A673 (cell line): ENCODE measurements around the gene TRIM8. TPM values are rescaled to one million over a fixed set of nuclear protein-coding genes. Genes with fewer than 3 reads are reported as not detected.

Experiments used
- Bru-seq: library from RNA; stranded (reverse); fragments of 400-500 nt; gene quantifications from one replicate; lab custom pipeline; 2021; lab: Mats Ljungman, UMichigan
- BruChase-seq, 2 experiments: library from RNA; stranded (reverse); fragments of 400-500 nt; gene quantifications; one replicate each; lab custom pipeline; 2021; lab: Mats Ljungman, UMichigan
- BruUV-seq: library from RNA; stranded (reverse); fragments of 400-500 nt; replicated peaks from 2 replicates; lab custom pipeline; 2021; lab: Mats Ljungman, UMichigan
- CTCF ChIA-PET: fragments of 300-600 bp; sonication (Branson Sonifier 250); formaldehyde crosslinking; loops from one replicate; lab custom pipeline; 2022; ENCODE audit warnings: antibody characterized with exemption; lab: Charles Lee
- POLR2A ChIA-PET: fragments of 300-600 bp; sonication (Branson Sonifier 250); formaldehyde crosslinking; loops from one replicate; lab custom pipeline; 2022; ENCODE audit warnings: antibody characterized with exemption; ENCODE audit not compliant: low non-redundant PET; lab: Charles Lee
- DNase-seq: peaks from one replicate; pipeline ENCODE4 v3.0.0-alpha.2; 2015; ENCODE audit warnings: low spot score
- H3K27ac ChIP-seq: fragments of 200-600 bp; sonication (generic); 2 replicates; pipeline ENCODE4 v1.5.1; 2016; ENCODE audit warnings: mixed run types, low read depth, mild to moderate bottlenecking, mixed read lengths, antibody characterized with exemption, low read length; ENCODE audit not compliant: poor library complexity, severe bottlenecking
- H3K27me3 ChIP-seq: fragments of 200-600 bp; sonication (generic); replicated peaks from 2 replicates; pipeline ENCODE4 v1.6.1; 2017; ENCODE audit warnings: mixed run types, low read depth, mild to moderate bottlenecking, mixed read lengths, antibody characterized with exemption, low read length; ENCODE audit not compliant: insufficient read depth, poor library complexity
- H3K36me3 ChIP-seq: fragments of 200-600 bp; sonication (generic); 2 replicates; pipeline ENCODE4 v1.6.1; 2016; ENCODE audit warnings: mixed run types, mild to moderate bottlenecking, mixed read lengths, antibody characterized with exemption, low read length; ENCODE audit not compliant: insufficient read depth, poor library complexity, severe bottlenecking
- H3K4me1 ChIP-seq: fragments of 200-600 bp; sonication (generic); 2 replicates; pipeline ENCODE4 v1.6.1; 2017; ENCODE audit warnings: mixed run types, mild to moderate bottlenecking, mixed read lengths, antibody characterized with exemption, low read length; ENCODE audit not compliant: insufficient read depth, poor library complexity, severe bottlenecking
- H3K4me3 ChIP-seq: fragments of 200-600 bp; sonication (generic); 2 replicates; pipeline ENCODE4 v1.5.1; 2016; ENCODE audit warnings: low read depth, mixed run types, mild to moderate bottlenecking, mixed read lengths, low read length; ENCODE audit not compliant: poor library complexity, severe bottlenecking
- H3K9me3 ChIP-seq: fragments of 200-600 bp; sonication (generic); 2 replicates; pipeline ENCODE4 v1.6.1; 2016; ENCODE audit warnings: mixed run types, low read depth, mild to moderate bottlenecking, mixed read lengths, antibody characterized with exemption, low read length; ENCODE audit not compliant: poor library complexity, severe bottlenecking
- EZH2 ChIP-seq: fragments of 200-600 bp; sonication (generic); IDR thresholded peaks from 2 replicates; pipeline ENCODE4 v1.6.1; 2017; ENCODE audit warnings: borderline replicate concordance, low read depth, mild to moderate bottlenecking, mixed read lengths, antibody characterized with exemption, low read length; ENCODE audit not compliant: poor library complexity, severe bottlenecking
- intact Hi-C: fragments of 100-400 bp; cut with micrococcal nuclease; formaldehyde crosslinking; loops from one replicate; pipeline ENCODE4 v1.10.0; 2022; ENCODE audit not compliant: unreplicated experiment
- long read RNA-seq: library from polyadenylated mRNA; stranded (forward); transcript quantifications from one replicate; pipeline ENCODE4 v2.0.0, GENCODE V29; 2022
- total RNA-seq: library from RNA; stranded (reverse); gene quantifications from 2 replicates; pipeline ENCODE4 v1.2.3, GENCODE V29; 2021
- TF ChIP-seq, protein P1 (sequence below): fragments of 300-800, 200-600 bp; sonication (generic); conservative IDR thresholded peaks from 2 replicates; pipeline ENCODE4 v1.5.1; 2017; ENCODE audit warnings: low read depth, mild to moderate bottlenecking, antibody characterized with exemption, low read length, moderate library complexity, mixed read lengths

Gene TRIM8, protein sequence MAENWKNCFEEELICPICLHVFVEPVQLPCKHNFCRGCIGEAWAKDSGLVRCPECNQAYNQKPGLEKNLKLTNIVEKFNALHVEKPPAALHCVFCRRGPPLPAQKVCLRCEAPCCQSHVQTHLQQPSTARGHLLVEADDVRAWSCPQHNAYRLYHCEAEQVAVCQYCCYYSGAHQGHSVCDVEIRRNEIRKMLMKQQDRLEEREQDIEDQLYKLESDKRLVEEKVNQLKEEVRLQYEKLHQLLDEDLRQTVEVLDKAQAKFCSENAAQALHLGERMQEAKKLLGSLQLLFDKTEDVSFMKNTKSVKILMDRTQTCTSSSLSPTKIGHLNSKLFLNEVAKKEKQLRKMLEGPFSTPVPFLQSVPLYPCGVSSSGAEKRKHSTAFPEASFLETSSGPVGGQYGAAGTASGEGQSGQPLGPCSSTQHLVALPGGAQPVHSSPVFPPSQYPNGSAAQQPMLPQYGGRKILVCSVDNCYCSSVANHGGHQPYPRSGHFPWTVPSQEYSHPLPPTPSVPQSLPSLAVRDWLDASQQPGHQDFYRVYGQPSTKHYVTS
- total RNA-seq (29.4 and 32.0 TPM in 2 replicates), Bru-seq, nascent RNA (percentile 56 among the genes with signal in this experiment), BruChase-seq, experiment 1, labeled RNA remaining after a 2-hour chase (percentile 68 among the genes with signal in this experiment), BruChase-seq, experiment 2, labeled RNA remaining after a 6-hour chase (percentile 73 among the genes with signal in this experiment)
- long read RNA-seq, full-length matches to known transcripts, result 71 of 105 reads
- long read RNA-seq, partial matches to known transcripts, result 29 of 105 reads
- long read RNA-seq, other reads (novel, unspliced or antisense), result 5 of 105 reads

DNA sequence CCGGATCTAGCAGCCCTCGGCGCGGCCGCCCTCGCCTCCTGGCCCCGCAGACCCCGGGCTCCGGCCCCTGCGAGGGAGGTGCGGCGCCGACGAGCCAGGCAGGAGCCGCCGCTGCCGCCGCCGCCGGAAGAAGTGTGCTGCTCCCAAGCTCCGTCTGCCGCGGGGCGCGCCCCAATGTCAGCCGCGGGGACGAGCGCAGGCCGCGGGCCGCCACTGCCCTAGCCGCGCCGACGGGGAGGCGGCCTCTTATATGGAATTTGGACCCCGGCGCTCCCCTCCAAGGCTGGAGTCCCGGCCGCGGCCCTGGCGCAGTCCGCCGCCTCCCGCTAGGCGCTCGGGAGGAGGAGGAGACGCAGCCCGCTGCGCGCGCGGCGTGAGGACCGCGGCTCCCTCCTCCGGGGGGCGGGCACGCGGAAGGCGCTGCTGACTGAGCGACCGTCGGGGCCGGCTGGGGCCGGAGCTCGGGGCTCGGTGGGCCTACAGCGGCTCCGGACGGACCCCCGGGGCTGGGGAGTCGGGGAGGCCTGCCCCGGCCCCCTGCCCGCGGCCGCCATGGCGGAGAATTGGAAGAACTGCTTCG is at the start of gene TRIM8:
TRIM8 (plus strand) TSS at position 414 of the 580 bp plus-strand sequence; CDS start at position 553, 139 bp downstream.
- H3K9me3 ChIP-seq, result no peaks in the 10 kb centered on the region
- H3K4me3 ChIP-seq, result peak within 1 kb of the TSS; percentile 96
- no peaks in the 10 kb centered on the region for H3K36me3 ChIP-seq
- no TSS peak for BruUV-seq
- intact Hi-C loops, result loop anchor here (10.0 kb wide), 1 partner anchor 249 kb away; the partner anchor contains the start of gene NFKB2
- no peaks in the 10 kb centered on the region for H3K27me3 ChIP-seq
- POLR2A ChIA-PET, result interaction anchor here (0.7 kb wide), 1 partner anchor 348 kb away, joined by 5 read pairs; no protein-coding TSS in a partner anchor
- no peak for TF ChIP-seq EZH2
- TF ChIP-seq, protein P1, sequence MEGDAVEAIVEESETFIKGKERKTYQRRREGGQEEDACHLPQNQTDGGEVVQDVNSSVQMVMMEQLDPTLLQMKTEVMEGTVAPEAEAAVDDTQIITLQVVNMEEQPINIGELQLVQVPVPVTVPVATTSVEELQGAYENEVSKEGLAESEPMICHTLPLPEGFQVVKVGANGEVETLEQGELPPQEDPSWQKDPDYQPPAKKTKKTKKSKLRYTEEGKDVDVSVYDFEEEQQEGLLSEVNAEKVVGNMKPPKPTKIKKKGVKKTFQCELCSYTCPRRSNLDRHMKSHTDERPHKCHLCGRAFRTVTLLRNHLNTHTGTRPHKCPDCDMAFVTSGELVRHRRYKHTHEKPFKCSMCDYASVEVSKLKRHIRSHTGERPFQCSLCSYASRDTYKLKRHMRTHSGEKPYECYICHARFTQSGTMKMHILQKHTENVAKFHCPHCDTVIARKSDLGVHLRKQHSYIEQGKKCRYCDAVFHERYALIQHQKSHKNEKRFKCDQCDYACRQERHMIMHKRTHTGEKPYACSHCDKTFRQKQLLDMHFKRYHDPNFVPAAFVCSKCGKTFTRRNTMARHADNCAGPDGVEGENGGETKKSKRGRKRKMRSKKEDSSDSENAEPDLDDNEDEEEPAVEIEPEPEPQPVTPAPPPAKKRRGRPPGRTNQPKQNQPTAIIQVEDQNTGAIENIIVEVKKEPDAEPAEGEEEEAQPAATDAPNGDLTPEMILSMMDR, result no peak
- H3K27ac ChIP-seq, result peak within 1 kb of the TSS; percentile 88
- H3K4me1 ChIP-seq, result peaks cover 14% of the 10 kb centered on the region
- DNase-seq, result peak; percentile 80
- CTCF ChIA-PET, result interaction anchor here (0.6 to 0.8 kb wide), 2 partner anchors 110 to 140 kb away, joined by 3 to 4 read pairs; partner anchors contain the start of gene SUFU

DNA sequence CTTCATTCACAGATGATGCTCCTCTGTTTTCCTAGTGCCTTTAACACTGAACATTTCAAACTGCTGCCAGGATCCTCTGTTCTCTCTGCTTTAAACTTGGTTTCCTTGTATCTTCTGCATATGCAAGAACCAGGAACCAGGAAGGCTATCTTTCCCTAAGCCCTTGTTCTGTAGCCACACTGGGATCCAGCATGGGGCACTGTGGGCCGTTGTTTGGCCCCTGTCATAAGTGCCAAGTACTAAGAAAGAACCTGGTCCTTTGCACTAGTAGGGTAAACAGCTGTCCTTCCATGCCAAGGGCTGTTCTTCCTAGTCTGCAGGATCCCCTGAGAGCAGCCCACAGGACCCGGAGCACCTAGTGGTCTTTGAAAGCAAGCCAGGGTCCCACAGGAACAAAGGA is 49.0 kb upstream of the TRIM8 start:
- H3K4me3 ChIP-seq, result no peak overlapping the region
- no peaks in the 10 kb centered on the region for H3K27me3 ChIP-seq
- H3K4me1 ChIP-seq, result no peaks in the 10 kb centered on the region
- H3K36me3 ChIP-seq, result no peaks in the 10 kb centered on the region
- CTCF ChIA-PET, result no interaction called here
- no peaks in the 10 kb centered on the region for H3K9me3 ChIP-seq
- DNase-seq, result no peak
- BruUV-seq, result no TSS peak
- peak overlapping the region; percentile 22 for H3K27ac ChIP-seq
- intact Hi-C loops, result loop anchor here (5.0 kb wide), 1 partner anchor 93 kb away; the partner anchor contains the start of genes ACTR1A and SUFU
- POLR2A ChIA-PET, result no interaction called here
- TF ChIP-seq, protein P1, result no peak
- no peak for TF ChIP-seq EZH2

DNA sequence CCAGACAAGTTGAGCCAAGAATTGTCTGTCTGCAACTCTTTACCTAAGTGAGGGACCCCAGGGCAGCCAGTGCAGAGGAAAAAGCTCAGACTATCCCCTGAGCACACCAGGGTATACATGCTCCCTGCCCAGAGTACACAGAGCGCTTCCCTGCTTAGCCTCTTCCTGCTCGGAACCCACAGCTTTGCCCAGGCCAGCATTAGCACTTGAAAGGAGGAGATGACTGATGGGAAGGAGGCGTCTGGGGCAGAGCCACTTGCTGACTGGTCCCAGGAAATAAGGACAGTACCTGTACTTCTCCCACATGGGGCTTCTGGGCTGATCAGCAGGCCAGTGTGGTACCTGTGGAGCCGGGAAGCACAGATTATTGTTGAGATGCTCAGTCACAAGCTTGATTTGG is 48.4 kb upstream of the TRIM8 start:
- Histone ChIP-seq H3K27ac (no peak overlapping the region), H3K4me3 (no peak overlapping the region)

More for the DNA sequence above, 48.4 kb upstream of the TRIM8 start:
- ChIA-PET POLR2A (no interaction called here), CTCF (interaction anchor here (0.6 kb wide), 1 partner anchor 99 kb away, joined by 4 read pairs; no protein-coding TSS in a partner anchor)
- no peaks in the 10 kb centered on the region for H3K9me3 ChIP-seq
- BruUV-seq, result no TSS peak
- no peaks in the 10 kb centered on the region for H3K36me3 ChIP-seq
- TF ChIP-seq EZH2, result no peak
- TF ChIP-seq, protein P1, result no peak
- H3K4me1 ChIP-seq, result no peaks in the 10 kb centered on the region
- intact Hi-C loops, result loop anchor here (5.0 kb wide), 1 partner anchor 94 kb away; the partner anchor contains the start of genes ACTR1A and SUFU
- no peaks in the 10 kb centered on the region for H3K27me3 ChIP-seq
- no peak for DNase-seq
